GM19463 (cell line): ENCODE results near the gene UROD.
"Not testable (repeated sequence)": the region's sequence is repeated elsewhere in the genome, so short reads cannot be mapped to it uniquely, and the experiment has no call there.

Experiments used
- ATAC-seq: cut with Tn5 transposase; IDR thresholded peaks from one replicate; pipeline ENCODE4 v1.9.1; 2021; ENCODE audit warnings: mild to moderate bottlenecking, moderate library complexity; ENCODE audit not compliant: unreplicated experiment

Gene UROD

GRCh38 chr1:45038240-45038639 is 26.2 kb downstream of the UROD start:
- ATAC-seq = no peak

- no peak for ATAC-seq
Observed at GRCh38 chr1:45038661-45039364, 26.8 kb downstream of the UROD start.

DNA sequence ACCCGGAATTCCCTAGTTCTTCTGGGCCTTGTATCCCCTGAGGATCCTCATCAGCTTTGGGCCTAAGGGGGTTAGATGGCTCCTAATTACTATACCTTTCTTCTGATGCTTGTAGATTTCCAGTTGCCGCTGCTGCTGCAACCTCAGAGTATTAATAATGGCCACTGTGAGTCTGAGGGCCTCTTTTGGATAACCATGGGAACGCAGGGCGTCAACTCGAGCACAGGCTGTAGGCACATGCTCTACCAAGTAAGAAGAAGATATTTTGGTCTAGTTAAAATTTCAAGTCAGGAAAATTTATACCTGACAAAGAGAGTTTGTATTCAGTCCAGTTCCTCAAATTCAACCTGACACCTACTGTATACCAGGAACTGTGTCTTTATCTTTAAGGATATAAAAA is 28.2 kb downstream of the UROD start:
- ATAC-seq = no peak

- no peak for ATAC-seq
Observed at GRCh38 chr1:45043094-45043493, 31.0 kb downstream of the UROD start.

DNA sequence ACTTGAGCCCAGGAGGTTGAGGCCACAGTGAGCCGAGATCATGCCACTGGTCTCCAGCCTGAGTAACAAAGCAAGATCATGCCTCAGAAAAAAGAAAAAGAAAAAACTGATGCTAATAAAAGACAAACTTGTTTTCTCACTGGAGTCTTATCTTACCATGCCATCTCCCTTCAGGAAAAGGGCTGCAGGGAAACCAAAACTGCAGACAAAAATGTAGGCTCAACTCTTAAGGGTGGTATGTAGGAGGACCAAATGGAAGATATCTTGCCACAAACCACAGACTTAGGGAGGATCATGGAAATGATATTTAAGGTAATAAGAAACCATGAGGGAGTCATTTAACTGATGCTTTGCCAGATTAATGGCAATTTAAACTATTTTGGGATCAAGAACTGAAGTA is 32.9 kb downstream of the UROD start:
- no peak for ATAC-seq

DNA sequence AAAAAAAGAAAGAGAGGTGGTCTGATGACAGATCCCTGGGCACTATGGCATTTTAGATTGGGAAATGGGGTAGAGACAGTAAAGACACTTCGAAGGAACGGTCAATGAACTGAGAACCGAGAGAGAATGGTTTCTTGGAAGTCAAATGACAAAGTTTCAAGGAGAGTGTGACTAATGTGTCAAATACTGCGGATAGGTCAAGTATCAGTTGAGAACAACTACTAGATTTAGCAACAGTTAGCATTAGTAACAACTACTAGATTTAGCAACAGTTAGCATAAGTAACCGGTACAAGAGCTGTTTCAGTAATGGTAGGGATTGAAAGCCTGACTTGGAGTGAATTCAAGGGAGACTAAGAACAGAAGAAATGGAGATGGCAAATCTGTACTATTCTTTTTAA is 35.0 kb downstream of the UROD start:
- ATAC-seq = no peak

DNA sequence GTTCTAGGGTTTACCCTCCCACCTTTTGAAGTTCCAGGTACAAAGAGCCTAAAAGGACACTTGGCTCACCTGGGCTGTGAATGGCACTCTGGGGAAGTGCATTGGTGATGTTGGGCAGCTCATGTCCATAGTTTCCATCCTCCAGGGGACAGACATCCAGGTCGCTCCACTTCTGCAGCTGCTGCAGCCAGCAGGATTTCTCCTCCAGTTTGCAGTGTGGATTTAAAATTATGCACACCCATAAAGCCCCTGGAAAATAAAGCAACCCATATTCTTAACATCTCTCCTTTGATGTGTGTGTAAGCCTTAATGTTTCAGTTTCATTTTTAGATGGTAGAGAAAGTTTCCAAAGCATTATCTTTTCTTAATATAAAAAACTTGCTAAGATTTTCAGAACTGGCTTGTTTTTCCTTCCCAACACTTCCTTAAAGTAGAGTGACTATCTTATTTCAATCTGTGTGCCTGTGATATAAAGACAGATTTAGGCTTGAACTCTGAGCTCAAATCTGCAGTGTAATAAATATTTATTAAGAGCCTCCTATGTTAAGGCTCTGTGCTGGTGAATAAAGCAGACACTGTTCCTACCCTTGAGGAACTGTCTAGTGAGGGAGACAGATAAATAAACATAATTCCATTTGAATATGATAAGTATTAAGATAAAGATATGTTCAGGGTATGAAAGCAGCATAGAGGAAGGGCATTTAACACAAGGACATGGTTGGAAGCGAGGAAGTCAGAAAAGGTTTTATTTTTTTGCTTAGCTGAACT is 39.1 kb downstream of the UROD start:
- ATAC-seq = no peak

DNA sequence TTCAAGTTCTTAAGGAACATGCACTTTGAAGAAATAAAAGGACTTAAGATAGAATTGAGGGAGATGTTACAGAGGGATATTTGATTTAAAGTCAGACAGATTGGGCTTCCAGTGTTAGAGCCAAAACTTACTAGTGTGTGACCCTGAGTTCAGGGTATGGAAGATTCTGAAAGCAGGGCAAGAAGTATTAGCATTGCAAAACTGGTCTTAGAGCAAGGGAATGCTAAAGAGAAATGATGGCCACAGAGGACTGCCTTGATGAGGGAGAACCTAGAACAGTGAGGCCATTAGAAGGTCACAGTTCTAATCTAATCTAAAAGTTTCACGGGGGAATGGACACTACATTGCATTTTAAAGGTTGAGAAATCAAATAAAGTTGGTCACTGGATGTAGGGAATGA is 45.5 kb downstream of the UROD start:
- ATAC-seq = no peak

GRCh38 chr1:45059829-45060228 is 47.8 kb downstream of the UROD start:
- no peak for ATAC-seq

DNA sequence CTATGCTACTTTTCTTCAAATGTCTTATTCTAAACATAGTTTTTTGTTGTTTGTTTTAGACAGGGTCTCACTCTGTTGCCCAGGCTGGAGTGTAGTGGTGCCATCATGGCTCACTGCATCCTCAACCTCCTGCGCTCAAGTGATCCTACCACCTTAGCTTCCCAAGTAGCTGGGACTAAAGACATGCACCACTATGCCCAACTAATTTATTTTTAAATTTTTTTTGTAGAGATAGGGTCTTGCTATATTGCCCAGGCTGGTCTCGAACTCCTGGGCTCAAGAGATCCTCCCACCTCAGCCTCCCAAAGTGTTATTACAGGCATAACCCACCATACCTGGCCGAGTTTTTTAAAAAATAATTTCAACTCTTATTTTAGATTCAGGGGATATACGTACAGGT is 50.4 kb downstream of the UROD start:
- not testable (repeated sequence) for ATAC-seq

GRCh38 chr1:45065083-45065482 is 53.0 kb downstream of the UROD start:
- no peak for ATAC-seq
